ENCODE measurements around the gene EHHADH.

GRCh38 chr3:185176750-185177359 is 77.0 kb downstream of the EHHADH start:
- no peak for TF ChIP-seq EZH2 (IDR thresholded peaks at IDR 0.05; ENCODE audit: insufficient read depth, poor library complexity, severe bottlenecking)
- TF ChIP-seq EZH2phosphoT487 (IDR thresholded peaks at IDR 0.05; ENCODE audit: insufficient read depth, low read depth), result no peak

Data from GM23248 (cell line).